Jurkat, Clone E6-1 (cell line): ENCODE data around the gene SLC28A3.

ENCODE experiments used
- DNase-seq: peaks from one replicate; pipeline ENCODE4 v3.0.0-alpha.2; 2011; ENCODE audit warnings: low read depth, low spot score
- H3K4me3 ChIP-seq: 2 replicates; pipeline ENCODE4 v1.5.1; 2011; ENCODE audit warnings: mild to moderate bottlenecking, low read length, control low read depth, moderate library complexity

The SLC28A3 gene

DNA sequence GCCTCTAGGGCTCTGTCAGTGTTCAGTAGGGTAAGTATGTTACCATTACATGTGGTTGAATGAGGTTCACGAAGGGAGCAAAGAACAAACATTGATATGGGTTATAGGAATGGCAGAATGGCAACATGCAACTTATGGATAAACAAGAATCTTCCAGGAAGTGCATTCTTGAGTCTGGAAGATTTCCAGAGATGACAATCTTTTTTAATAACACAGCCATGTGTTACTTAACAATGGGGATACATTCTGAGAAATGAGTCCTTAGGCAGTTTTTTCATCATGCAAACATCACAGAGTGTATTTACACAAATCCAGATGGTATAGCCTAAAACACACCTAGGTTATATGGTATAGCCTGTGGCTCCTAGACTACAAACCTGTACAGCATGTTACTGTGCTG is 9.1 kb upstream of the SLC28A3 start:
- DNase-seq, result no peak

DNA sequence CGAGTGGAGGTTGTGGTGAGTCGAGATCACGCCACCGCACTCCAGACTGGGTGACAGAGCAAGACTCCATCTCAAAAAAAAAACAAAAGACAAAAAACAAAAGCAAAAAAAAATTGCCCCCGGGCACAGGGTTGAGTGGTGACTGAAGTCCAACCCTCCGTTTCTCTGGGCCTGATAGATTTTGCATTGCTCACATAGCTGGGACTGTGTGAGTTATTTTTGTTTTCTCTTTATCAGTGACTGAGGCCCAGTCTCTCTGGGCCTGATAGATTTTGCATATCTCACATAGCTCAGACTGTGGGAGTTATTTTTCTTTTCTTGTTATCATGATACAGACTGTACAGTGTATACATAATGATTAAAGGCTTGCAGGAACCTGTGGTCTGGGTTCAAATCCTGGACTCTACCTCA is 2.6 kb upstream of the SLC28A3 start:
- H3K4me3 ChIP-seq, result no peak overlapping the region
- no peak for DNase-seq

More for the DNA sequence above, 9.1 kb upstream of the SLC28A3 start:
- no peak overlapping the region for H3K4me3 ChIP-seq

GRCh38 chr9:84339962-84340361 is 596 bp downstream of the SLC28A3 start:
- no peak for DNase-seq
- no peak overlapping the region for H3K4me3 ChIP-seq

- no peak for DNase-seq
These were observed 1.1 kb downstream of the SLC28A3 start for GRCh38 chr9:84339503-84339902.

GRCh38 chr9:84338792-84339191 is 1.8 kb downstream of the SLC28A3 start:
- no peak overlapping the region for H3K4me3 ChIP-seq

More at GRCh38 chr9:84339503-84339902, 1.1 kb downstream of the SLC28A3 start:
- H3K4me3 ChIP-seq, result no peak overlapping the region

DNA sequence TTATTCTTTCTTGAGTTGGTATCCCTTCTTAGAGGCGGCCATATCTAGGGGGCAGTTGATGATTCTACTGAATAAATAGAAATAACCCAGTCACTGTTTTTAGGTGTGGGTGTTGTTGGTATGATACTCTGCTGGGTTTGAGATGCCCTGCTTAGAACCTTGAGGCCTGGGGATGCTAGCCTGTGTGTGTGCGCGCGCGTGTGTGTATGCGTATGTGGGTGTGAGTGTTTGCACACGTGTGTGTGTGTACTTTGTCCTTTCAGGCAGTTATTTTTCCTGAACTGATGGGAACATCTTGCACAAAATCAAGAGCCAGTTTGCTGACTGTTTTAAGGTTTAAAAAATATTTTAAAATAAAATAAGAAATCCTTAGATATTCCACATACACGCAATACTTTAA is 3.3 kb downstream of the SLC28A3 start:
- no peak overlapping the region for H3K4me3 ChIP-seq
- DNase-seq, result no peak

More at GRCh38 chr9:84338792-84339191, 1.8 kb downstream of the SLC28A3 start:
- DNase-seq, result no peak

GRCh38 chr9:84331119-84331809 is 9.3 kb downstream of the SLC28A3 start:
- no peak for DNase-seq
- no peak overlapping the region for H3K4me3 ChIP-seq

- no peak for DNase-seq
- no peak overlapping the region for H3K4me3 ChIP-seq
These were observed 10.3 kb downstream of the SLC28A3 start for GRCh38 chr9:84330246-84330645.

DNA sequence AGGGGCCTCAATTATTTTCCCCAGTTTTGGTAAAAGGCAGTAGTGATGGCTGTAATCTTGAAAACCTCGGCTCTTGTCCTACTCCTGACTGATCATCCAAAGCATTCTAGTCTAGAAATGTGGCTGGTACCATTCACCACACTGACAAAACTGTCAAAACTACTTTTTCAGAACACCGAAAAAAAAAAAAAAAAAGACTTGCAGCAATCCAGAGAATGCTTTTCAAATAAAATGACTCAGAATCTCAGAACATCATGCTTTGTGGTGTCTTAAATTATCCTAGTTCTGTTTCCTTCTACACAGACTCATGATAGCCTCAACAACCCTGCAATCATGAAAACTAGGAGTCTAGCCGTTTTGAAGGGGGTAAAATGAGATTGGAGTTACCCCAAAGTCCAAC is 13.4 kb downstream of the SLC28A3 start:
- no peak for DNase-seq
- no peak overlapping the region for H3K4me3 ChIP-seq

DNA sequence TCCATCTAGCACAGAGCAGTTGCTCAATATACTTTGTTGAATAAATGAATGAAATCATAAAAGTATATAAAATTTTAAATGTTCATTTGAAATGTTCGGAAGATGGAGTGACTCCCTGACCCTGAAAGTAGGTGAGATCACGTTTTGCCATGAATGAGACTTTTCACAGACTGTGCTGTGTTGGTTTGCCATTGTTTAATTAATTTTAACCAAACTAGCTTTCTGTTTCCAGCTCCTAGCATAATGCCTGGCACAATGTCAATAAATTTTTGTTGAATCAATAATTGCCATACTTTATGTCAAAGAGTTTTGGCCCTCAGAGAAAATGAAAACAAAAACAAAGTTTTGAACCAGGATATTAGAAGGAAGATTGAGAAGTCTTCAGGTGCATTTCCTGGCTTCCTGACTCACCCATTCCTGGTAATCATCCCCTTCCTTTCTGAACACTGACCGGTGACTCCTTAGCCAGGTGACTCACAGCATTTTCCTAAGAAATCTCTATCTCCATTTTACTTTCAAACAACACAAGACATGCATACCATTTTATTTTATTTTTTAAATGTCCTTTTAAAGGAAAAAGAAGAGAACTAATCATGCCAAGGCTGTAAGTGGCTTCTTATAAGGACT is 15.1 kb downstream of the SLC28A3 start:
- no peak overlapping the region for H3K4me3 ChIP-seq
- DNase-seq, result no peak

DNA sequence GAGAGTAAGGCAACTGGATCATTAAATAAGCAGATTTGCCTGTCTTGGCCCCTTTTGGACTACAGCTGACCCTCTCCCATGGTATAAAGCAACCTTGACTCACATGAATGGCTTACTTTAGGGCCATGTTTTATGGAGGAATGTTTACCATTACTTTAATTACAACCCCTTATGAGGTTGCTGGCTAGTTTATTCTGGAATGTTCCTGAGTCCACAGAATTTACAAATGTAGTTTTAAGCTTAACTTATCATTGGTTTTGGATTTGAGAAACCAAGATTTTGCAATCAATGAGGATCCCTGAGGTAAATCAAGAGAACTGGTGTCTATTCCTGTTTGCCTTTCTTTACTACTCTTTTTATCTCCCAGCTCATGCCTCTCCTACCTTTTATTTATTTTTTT is 15.7 kb downstream of the SLC28A3 start:
- no peak for DNase-seq
- H3K4me3 ChIP-seq, result no peak overlapping the region

DNA sequence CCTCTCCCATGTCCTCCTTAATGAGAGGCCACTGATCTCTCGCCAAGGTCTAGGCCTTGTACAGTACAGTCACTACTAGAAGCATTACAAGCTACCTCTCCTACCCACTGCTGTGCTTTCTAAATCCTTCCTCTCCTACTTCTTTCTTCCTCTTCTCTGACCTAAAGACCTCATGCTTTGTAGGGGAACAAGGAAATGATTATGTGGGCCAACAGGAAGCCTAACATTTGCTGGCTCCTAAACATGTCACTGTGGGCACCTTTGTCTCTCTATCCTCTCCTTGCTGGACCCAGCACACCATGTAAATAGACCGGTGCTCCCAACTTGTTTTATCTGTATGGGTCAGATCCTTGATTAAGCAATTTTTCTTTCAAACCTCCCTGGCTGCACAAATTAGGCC is 16.7 kb downstream of the SLC28A3 start:
- DNase-seq, result no peak

GRCh38 chr9:84322828-84323227 is 17.7 kb downstream of the SLC28A3 start:
- DNase-seq, result no peak
- no peak overlapping the region for H3K4me3 ChIP-seq

More for the DNA sequence above, 16.7 kb downstream of the SLC28A3 start:
- H3K4me3 ChIP-seq, result no peak overlapping the region

- DNase-seq, result no peak
- no peak overlapping the region for H3K4me3 ChIP-seq
These were observed 20.3 kb downstream of the SLC28A3 start for GRCh38 chr9:84320231-84320630.

- no peak for DNase-seq
- no peak overlapping the region for H3K4me3 ChIP-seq
These were observed 20.9 kb downstream of the SLC28A3 start for GRCh38 chr9:84319632-84320031.

DNA sequence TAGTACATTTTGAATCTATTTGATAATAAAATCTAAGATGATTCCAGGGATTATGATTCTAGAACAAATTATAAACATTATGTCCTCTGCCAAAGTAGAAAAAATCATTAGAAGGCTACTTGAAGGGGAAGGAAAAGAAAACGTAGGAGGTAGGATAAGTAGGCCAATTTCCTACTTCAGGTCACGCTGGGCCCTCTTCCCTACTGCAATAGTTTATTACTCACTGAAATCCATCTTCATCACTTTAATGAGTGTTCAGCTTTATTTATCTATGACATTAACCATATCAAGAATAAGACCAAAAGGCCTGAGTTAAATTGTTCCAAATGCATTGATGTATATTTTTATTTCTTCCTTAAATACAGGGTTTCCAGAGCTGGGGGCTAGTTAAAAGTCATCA is 21.6 kb downstream of the SLC28A3 start:
- DNase-seq, result no peak
- no peak overlapping the region for H3K4me3 ChIP-seq

DNA sequence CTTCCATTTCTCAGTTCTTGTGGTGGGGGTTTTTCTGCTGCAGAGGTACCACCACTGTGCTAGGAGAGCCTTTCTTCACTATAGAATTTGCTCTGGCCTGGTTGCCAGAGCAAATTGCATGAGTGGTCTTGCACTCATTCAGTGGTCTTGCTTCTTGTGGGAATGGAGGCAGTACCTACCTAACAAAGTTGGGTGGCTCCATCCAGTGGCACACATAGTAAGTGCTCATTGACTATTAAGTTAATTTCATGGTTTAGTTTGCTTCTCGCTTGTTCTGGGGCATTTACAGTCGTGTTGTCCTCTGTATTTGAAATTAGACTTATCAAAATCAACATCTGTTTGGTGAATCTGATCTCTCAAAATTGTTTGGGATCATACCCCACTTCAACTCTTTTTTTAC is 23.0 kb downstream of the SLC28A3 start:
- DNase-seq, result no peak
- H3K4me3 ChIP-seq, result no peak overlapping the region

DNA sequence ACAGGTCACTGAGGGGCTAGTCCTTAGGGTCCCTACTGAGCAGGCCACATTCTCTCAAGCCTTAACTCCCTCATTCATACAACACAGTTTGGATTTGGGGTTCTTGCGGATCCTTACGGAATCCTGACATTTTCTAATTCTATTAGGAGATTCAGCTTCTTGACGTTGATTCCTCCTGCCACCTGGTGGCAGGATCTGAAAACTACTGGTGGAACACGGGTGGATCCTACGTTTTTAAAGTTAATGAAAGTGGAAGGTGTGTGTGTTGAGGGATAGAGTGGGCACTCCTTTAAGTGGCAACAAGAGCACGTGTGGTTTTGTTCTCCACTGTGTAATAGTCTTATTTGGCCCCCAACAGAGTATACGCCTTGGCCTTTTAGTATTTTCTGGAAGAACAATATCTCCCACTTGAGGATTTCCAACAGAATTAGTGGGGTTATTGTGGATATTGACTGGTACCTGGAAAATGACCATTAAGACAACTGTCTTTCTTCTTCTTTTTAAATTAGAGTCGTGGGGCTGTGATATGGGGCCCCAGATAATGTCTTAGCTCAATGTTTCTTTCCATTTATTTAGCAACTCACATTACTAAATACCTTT is 25.2 kb downstream of the SLC28A3 start:
- H3K4me3 ChIP-seq, result no peak overlapping the region
- peak; percentile 52 for DNase-seq

- no peak overlapping the region for H3K4me3 ChIP-seq
- DNase-seq, result no peak
These were observed 26.3 kb downstream of the SLC28A3 start for GRCh38 chr9:84314306-84314705.

GRCh38 chr9:84310883-84311282 is 29.7 kb downstream of the SLC28A3 start:
- no peak for DNase-seq
- no peak overlapping the region for H3K4me3 ChIP-seq
